Endothelial cell of hepatic sinusoid (primary cell): ENCODE data around the gene MFGE8.

Experiments
- in situ Hi-C: cut with HindIII; loops from 2 replicates; pipeline ENCODE4 v1.10.0; 2017; ENCODE audit warnings: low sequenced_read_pairs

Gene MFGE8

GRCh38 chr15:88900982-88901418 is 12.2 kb downstream of the MFGE8 start:
- in situ Hi-C loops: loop anchor here (10.0 kb wide), 2 partner anchors 104 to 294 kb away; no protein-coding TSS in a partner anchor

- in situ Hi-C loops: loop anchor here (10.0 kb wide), 2 partner anchors 104 to 294 kb away; no protein-coding TSS in a partner anchor
These were observed 12.7 kb downstream of the MFGE8 start for GRCh38 chr15:88900309-88900981.

- in situ Hi-C loops: no loop called here
These were observed 13.9 kb downstream of the MFGE8 start for GRCh38 chr15:88899251-88899650.

- in situ Hi-C loops: no loop called here
These were observed 14.4 kb downstream of the MFGE8 start for GRCh38 chr15:88898736-88899135.

- in situ Hi-C loops: no loop called here
These were observed 15.6 kb downstream of the MFGE8 start for GRCh38 chr15:88897456-88898194.

GRCh38 chr15:88897142-88897455 is 16.1 kb downstream of the MFGE8 start:
- in situ Hi-C loops: no loop called here

DNA sequence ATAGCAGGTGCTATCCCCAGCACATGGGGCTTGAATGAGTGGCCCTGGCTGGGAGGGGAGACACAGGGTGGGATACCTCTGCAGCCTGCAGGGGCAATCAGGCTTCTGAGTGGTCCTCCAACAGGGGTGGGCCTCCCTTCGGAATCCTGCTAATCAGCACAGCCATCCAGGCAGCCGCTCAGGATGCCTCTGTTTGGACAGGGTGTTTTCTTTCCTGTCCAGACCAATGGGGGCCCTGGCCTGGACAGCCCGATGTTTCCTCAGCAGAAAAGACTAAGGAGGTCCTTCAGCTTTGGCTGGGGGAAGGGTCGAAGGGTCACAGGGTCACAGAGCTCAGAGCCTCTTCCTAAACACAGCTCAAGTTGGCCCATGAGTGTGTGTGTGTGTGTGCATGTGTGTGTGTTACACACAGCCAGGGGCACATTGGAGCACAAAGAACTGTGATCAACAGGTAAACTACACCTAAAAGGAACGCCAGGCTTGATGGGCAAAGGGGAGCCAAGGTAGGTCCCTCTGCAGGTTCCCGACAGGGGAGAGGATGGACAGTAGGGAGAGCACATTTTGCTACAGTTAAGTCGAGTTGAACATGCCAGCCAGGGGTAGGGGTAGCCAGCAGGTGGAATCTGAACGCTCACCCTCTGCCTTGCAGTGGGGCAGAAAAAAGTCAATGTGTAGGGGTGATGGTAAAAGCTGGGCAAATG is 16.7 kb downstream of the MFGE8 start:
- in situ Hi-C loops: no loop called here

GRCh38 chr15:88894819-88895767 is 18.1 kb downstream of the MFGE8 start, which contains the start of gene HAPLN3:
Gene HAPLN3 (minus strand): TSS chr15:88895544. CDS start chr15:88887298, 8,246 bp downstream.
- in situ Hi-C loops: no loop called here

GRCh38 chr15:88894348-88894818 is 18.8 kb downstream of the MFGE8 start:
- in situ Hi-C loops: no loop called here

- in situ Hi-C loops: no loop called here
These were observed 21.5 kb downstream of the MFGE8 start for GRCh38 chr15:88891540-88892254.

DNA sequence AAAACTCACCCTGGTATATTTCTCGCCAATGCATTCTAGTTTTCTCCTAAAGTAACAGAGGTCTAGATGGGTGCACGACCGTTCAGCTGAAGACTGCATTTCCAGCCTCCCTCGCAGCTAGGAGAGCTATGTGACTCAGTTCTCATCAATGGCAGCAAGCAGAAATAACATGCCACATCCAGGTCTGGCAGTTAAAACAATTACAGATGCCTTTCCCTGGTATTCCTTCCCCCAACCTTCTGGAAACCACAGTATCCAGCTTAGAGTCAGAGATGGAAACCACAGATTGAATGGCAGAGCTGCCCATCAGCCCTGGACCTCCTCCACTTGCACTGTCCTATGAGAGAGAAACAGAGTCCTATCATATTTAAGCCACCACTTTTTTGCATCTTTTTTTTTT is 22.7 kb downstream of the MFGE8 start:
- in situ Hi-C loops: no loop called here

GRCh38 chr15:88888719-88889118 is 24.5 kb downstream of the MFGE8 start:
- in situ Hi-C loops: no loop called here

DNA sequence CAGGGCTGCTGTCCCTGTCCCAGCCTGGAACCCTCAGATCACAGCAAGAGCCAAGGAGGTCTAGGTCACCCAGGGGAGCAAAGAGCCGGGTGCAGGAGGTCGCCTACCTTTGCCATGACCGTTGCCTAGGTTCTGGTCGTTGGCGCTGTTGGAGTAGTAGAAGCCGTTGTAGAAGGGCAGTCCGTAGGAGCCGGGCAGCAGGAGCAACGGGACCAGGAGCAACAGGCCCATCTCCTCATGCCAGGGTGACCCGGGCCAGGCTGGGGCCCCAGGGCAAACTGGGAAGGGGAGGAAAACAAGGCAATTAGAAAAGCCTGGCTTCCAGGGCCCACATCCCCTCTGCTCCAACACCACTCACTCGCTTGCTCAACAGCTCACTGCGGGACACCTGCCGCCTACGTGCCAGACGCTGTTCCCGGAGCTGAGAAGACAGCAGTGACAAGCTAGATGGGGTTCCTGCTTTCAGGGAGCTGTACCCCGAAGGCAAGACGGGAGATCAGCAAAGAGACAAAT is 26.1 kb downstream of the MFGE8 start:
- in situ Hi-C loops: no loop called here

- in situ Hi-C loops: loop anchor here (5.0 kb wide), 2 partner anchors 35 to 70 kb away; no protein-coding TSS in a partner anchor
These were observed 30.4 kb downstream of the MFGE8 start for GRCh38 chr15:88882785-88883184.

DNA sequence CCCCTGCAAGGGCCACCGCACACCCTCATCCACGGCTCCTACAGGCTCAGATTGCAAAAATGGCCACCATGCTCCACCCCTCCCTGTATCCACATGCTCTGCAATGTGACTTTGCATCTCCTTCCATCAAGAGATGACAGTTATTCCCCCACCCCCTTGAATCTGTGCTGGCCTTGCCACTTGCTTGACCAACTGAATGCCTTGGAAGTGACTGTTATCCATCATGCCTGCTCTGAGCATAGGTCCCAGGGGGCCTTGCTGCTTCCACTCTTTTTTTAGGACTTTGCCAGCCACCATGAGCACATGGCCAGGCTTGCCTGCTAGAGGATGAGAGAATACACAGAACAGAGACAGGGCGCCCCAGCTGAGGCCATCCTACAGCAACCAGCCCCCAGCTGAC is 31.4 kb downstream of the MFGE8 start:
- in situ Hi-C loops: loop anchor here (5.0 kb wide), 2 partner anchors 34 to 69 kb away; no protein-coding TSS in a partner anchor

- in situ Hi-C loops: loop anchor here (5.0 kb wide), 2 partner anchors 34 to 69 kb away; no protein-coding TSS in a partner anchor
These were observed 32.0 kb downstream of the MFGE8 start for GRCh38 chr15:88880944-88881740.

- in situ Hi-C loops: no loop called here
These were observed 34.4 kb downstream of the MFGE8 start for GRCh38 chr15:88878720-88879184.

DNA sequence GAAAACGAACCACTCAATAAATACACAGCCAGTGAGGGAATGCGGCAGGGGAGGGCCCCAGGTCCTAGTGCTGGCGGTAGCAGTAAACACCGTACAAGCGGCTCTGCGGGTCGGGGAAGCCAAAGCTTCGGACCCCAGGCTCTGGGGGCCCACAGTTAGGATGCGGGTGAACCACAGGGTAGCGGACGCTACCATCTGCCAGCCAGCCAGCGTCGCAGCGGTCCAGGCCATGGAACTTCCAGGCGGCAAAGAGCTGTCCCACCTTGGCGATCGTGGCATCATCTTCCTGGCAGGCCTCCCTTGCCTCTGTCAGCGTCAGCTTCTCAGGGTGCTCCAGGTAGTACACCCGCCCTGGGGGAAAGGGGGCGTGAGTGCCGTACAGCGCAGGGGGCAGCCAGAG is 35.3 kb downstream of the MFGE8 start:
- in situ Hi-C loops: no loop called here
